GM19372 (cell line): Measurements from ENCODE around the gene CCM2.
"Not testable (repeated sequence)": the region's sequence is repeated elsewhere in the genome, so short reads cannot be mapped to it uniquely, and the experiment has no call there.

ENCODE experiments used
- ATAC-seq: cut with Tn5 transposase; IDR thresholded peaks from one replicate; pipeline ENCODE4 v1.9.1; 2021; ENCODE audit warnings: mild to moderate bottlenecking, low read depth, moderate library complexity; ENCODE audit not compliant: unreplicated experiment

The CCM2 gene

GRCh38 chr7:45028138-45028919, 28.3 kb downstream of the CCM2 start:
- ATAC-seq: no peak

- ATAC-seq: no peak
Observed at GRCh38 chr7:45028920-45029344, 28.9 kb downstream of the CCM2 start.

GRCh38 chr7:45031829-45032228, 31.8 kb downstream of the CCM2 start:
- ATAC-seq: no peak

GRCh38 chr7:45032421-45032820, 32.4 kb downstream of the CCM2 start:
- no peak for ATAC-seq

- ATAC-seq: no peak
Observed at GRCh38 chr7:45033261-45033930, 33.4 kb downstream of the CCM2 start.

GRCh38 chr7:45033931-45034290, 33.9 kb downstream of the CCM2 start:
- no peak for ATAC-seq

- ATAC-seq: not testable (repeated sequence)
Observed at GRCh38 chr7:45034710-45035109, 34.7 kb downstream of the CCM2 start.

- ATAC-seq: no peak
Observed at GRCh38 chr7:45035371-45035770, 35.4 kb downstream of the CCM2 start.

- ATAC-seq: no peak
Observed at GRCh38 chr7:45035893-45036292, 35.9 kb downstream of the CCM2 start.

GRCh38 chr7:45036317-45036716, 36.3 kb downstream of the CCM2 start:
- ATAC-seq: no peak

GRCh38 chr7:45036796-45037195, 36.8 kb downstream of the CCM2 start:
- ATAC-seq: no peak

- no peak for ATAC-seq
Observed at GRCh38 chr7:45037876-45038275, 37.9 kb downstream of the CCM2 start.

- ATAC-seq: no peak
Observed at GRCh38 chr7:45039106-45039505, 39.1 kb downstream of the CCM2 start.

GRCh38 chr7:45044338-45044737, 44.3 kb downstream of the CCM2 start:
- no peak for ATAC-seq

GRCh38 chr7:45048748-45049147, 48.7 kb downstream of the CCM2 start:
- ATAC-seq: no peak

GRCh38 chr7:45050198-45050597, 50.2 kb downstream of the CCM2 start:
- ATAC-seq: no peak

- no peak for ATAC-seq
Observed at GRCh38 chr7:45052011-45052410, 52.0 kb downstream of the CCM2 start.

GRCh38 chr7:45053401-45053800, 53.4 kb downstream of the CCM2 start:
- no peak for ATAC-seq

GRCh38 chr7:45053941-45054340, 53.9 kb downstream of the CCM2 start:
- ATAC-seq: no peak

GRCh38 chr7:45054442-45054841, 54.4 kb downstream of the CCM2 start:
- ATAC-seq: no peak

GRCh38 chr7:45055016-45055415, 55.0 kb downstream of the CCM2 start:
- ATAC-seq: no peak

GRCh38 chr7:45055594-45056219, 55.7 kb downstream of the CCM2 start:
- no peak for ATAC-seq
